Mucosa of gallbladder (tissue), 1 donor: ENCODE measurements around the gene NOTUM. TPM values are rescaled to one million over a fixed set of nuclear protein-coding genes. Genes with fewer than 3 reads are reported as not detected.
"Not testable (repeated sequence)": the region's sequence is repeated elsewhere in the genome, so short reads cannot be mapped to it uniquely, and the experiment has no call there.

Source experiments
- DNase-seq: peaks from one replicate; pipeline ENCODE4 v3.0.0-alpha.2; 2020; ENCODE audit warnings: low spot score
- total RNA-seq: library from RNA; stranded (reverse); gene quantifications from one replicate; pipeline ENCODE4 v1.2.1, GENCODE V29; 2021
- donor health status: DM: no; HTN: no; CAD: no.

NOTUM gene
- total RNA-seq, 1 donor from 2014 or later, result 1.3 TPM

DNA sequence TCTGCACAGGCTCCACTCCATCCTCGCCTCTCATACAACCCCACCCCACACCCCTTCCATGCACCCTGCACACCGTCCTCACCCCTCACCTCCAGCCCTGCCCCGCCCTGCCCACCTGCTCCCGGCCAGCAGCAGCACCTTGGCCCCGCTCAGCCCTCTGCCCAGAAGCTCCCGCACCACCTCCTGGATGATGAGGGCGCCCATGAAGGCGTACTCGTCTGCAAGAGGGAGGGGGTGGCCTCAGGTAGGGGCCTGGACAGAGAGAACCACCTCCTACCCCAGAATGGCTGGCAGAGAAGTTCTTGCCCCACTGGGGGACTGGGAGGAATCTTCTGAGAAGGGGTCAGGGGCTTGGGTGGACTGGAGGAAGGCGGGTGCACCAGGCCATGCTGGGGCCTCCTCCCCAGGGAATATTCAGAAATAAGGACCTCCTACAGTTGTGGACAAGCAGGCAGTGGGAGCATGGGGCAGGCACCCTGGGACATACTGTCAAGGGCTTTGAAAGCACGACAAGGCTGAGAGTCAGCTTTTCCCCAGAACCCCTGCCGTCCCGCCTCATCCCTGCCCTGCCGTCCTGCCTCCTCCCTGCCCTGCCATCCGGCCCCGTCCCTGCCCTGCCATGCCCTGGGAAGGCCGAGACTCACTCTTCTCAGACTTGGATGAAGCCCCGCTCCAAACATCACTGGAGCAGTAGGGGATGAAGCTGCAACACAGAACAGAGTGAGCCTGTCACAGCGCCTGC, 3.1 kb downstream of the NOTUM start:
- no peak for DNase-seq

DNA sequence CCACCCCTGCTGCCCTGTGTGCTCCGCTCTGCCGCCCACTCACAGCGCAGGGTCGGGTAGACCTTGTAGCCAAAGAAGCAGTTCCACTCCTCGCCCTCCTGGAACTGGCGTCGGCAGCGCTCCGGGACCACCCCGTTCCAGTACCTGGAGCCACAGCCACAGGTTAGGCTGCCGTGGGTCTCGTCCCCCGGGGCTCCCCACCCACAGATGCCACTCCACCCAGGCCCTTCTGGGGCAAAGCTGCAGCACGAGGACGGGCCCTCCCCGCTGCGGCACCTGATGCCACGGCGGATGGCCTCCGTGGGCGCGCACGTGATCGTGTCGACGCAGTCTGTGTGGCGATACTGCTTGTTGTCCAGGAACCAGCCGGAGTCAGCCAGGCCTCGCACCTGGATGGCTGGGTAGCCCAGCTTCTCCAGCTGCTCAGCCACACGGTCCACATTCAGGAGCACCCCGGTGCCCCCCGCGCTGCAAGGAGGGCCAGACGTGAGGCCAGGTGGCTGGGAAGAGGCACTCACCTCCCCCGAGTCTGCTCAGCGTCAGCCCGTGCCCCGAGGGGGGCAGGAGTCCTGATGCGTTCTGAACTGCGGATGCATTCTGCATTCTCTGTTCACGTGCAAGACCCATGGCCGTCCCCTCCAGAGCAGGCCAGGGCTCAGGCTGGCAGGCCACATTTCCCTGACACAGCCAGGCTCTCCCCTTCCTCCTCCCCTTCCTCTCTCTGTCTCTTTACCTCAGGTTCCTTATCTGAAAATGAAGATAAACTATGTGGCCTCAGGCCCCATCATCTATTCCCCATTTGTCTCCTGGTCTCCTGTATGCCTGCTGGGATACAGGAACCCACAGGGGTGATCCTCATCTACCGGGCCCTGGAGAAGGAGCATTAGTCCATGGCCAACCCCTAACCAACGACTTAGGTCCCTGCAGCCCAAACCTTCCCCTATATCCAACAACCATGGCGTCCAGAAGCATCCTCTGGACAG, 4.1 kb downstream of the NOTUM start:
- no peak for DNase-seq

DNA sequence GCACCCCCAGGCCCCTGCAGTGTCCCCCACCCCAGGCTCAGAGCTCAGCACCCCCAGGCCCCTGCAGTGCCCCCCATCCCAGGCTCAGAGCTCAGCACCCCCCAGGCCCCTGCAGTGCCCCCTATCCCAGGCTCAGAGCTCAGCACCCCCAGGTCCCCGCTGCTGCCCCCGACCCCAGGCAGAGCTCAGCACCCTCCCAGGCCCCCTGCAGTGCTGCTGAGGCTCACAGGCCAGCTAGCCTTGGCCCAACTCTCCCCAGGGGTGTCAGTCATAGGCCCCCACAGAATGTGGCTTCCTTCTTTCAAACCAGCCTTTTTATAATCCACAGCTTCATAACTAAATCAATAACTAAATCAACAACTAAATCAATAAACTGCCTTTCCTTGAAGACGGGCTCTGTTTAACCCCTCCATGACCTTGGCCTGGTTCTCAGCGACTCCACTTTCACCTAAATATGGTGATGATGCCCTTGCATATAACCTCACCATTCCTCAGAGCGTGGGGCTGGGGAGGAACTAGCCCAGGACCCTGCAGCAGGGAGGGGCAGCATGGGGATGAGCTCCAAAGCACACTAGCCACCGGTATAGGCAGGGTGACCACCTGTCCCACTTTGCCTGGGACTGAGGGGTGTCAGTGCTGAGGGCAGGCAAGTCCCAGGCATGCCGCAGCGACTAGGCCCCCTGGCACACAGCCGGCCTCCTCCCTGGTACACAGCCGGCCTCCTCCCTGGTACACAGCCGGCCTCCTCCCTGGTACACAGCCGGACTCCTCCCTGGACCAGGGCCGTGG, 5.0 kb downstream of the NOTUM start:
- DNase-seq, result no peak

DNA sequence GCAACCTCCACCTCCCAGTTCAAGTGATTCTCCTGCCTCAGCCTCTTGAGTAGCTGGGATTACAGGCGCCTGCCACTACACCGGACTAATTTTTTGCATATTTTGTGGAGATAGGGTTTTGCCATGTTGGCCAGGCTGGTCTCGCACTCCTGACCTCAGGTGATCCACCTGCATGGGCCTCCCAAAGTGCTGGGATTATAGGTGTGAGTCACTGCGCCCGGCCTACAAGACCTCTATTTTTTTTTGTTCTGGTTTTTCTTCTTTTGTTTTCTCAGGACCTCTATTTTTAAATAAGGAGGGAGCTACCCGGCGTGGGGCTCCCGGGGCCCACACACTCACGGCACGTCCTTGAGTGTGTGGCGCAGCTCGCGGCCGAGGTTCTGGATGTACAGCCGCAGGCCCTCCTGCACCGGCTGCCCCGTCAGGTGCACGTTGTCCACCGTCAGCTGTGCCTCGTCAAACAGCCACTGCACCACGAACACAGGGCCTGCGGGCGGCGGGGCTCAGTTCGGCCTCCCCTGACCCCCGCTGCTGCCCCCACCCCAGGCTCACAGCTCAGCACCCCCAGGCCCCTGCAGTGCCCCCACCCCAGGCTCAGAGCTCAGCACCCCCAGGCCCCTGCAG, 5.8 kb downstream of the NOTUM start:
- no peak for DNase-seq

DNA sequence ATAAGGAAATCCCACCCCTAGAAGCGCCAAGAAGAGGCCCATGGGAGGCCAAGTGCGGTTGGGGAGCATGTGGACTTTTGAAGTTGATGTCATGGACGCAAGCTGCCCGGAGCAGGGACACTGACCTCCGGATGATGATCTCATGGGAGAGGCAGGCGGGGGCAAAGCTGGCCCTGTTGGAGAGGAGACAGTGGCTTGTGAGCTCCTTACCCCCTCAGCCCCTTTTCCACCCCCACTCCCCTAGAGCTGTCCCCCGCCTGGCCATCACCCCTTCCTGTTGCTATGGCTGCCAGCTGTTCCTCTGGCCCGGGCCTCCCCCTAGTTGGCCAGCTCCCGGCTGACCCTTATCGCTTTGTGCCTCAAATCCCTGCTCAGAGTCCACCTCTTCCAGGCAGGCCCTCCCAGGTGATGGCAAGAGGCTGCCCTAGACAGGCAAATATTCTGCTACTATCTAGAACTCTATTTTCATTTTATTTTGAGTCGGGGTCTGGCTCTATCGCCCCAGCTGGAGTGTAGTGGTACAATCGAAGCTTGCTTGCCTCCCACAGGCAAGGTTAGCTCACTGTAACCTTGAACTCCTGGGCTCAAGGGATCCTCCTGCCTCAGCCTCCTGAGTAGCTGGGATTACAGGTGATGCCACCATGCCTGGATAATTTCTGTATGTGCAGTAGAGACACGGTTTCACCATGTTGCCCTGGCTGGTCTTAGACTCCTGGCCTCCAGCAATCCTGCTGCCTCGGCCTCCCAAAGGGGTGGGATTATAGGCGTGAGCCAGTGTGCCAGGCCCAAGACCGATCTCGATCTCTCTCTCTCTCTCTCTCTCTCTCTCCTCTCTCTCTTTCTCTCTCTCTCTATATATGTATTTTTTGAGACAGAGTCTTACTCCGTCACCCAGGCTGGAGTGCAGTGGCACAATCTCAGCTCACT, 6.6 kb downstream of the NOTUM start:
- no peak for DNase-seq

DNA sequence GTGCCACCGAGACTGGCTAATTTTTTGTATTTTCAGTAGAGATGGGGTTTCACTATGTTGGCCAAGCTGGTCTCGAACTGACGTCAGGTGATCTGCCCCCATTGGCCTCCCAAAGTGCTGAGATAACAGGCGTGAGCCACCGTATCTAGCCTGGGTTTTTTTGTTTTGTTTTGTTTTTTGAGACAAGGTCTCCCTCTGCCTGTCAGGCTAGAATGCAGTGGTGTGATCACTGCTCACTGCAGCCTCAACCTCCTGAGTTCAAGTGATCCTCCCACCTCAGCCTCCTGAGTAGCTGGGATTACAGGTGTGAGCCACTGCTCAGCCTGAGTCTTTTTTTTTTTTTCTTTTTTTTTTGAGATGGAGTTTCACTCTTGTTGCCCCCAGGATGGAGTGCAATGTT, 7.5 kb downstream of the NOTUM start:
- not testable (repeated sequence) for DNase-seq

DNA sequence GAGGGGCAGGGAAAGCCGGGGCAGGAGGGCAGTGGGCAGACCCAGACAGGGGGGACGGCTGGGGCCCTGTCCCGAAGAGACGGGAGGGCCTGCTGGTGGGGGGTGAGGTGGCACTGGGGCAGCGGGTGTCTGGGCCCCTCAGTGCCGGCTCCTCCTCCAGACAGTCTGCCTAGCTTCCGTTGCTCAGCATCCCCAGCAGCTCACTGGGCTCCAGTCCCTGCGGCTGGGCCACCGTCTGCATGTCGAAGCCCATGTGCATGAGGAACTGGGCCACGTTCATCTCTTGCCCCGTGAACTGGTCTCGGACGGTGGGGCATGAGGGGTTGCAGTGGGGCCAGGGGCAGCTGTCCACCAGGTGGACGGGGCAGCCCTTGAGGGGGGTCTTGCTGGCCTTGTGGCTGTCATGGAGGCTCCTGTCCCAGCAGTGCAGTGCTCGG, 8.2 kb downstream of the NOTUM start:
- DNase-seq, result no peak

DNA sequence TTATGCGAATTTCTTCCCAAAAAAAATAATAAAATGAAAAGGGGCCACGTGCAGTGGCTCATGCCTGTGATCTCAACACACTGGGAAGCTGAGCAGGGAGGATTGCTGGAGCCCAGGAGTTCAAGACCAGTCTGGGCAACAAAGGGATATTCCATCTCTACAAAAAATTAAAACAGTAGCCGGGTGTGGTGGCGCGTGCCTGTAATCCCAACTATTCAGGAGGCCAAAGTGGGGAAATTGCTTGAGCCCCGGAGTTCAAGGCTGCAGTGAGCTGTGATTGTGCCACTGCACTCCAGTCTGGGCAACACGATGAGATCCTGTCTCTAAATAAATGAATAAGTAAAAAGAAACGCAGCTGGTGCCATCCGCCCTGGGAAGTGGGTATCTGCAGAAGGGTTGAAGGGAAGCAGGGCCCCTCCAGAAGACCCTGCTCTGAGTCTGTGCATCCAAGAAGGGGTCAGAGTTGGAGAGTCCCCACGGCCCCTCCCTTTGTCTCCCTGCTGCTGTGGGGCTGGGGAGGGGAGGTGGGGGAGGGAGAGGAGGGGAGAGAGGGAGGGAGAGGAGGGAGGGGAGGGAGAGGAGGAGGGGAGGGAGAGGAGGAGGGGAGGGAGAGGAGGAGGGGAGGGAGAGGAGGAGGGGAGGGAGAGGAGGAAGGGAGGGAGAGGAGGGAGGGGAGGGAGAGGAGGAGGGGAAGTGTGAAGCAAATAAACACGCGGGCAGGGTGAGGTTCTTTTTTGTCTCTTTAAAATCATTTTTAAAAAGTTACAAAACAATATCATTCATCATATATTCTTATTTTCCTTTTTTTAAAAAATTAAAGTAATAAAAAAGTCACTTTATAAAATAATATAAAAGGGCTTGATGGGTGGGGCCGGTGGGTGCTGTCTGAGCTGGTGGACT, 9.0 kb downstream of the NOTUM start:
- DNase-seq, result no peak

DNA sequence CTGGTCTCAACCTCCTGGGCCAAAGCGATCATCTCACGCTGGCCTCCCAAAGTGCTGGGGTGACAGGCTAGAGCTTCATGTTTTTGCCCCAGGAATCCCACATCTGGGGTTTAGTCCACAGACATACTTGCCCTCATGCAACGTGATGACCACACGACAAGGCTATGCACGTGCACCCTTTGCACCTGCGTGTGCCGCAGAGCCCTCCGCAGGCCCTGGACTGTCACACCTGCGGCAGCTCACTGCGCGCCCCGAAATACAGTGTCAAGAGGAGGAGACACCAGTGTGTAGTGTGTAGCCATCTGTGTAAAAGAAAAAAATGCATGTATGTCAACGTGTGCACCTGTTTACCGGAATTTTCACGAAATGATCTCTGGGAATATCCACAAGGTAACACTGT, 10.5 kb downstream of the NOTUM start:
- no peak for DNase-seq

DNA sequence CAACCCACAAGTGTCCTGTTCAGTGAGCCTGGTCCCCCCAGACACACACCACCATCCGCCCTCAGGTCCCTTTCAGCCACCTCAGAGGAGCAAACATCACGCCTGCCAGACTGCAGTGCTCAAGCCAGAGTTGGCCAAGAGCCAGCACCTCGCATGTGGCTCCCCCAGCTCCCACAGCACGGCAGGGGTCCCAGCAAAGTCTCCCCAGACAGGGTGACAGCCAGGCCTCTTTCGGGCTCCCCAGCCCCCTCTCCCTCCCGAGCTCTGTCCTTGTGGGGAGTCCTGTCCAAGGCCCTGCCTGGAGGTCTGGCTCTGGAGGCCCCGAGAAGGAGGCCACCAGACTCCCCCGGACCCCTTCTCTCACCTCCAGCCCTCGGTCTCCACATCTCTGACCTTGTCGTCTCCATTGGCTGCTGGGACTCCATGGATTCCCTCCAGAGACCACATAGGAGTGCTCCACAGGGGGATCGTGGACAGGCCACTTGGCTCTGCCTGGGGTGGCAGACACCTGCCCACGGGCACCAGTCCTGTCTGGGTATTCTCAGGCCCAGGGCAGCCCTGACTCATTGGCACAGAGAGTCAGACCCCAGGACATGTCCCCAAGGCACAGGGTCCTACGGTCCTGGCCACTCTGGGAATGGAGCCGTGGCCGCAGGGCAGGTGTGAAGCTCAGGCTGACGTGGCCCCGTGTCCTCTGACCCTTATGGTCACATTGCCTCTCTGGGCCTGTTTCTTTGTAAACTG, 12.2 kb downstream of the NOTUM start:
- DNase-seq, result no peak

DNA sequence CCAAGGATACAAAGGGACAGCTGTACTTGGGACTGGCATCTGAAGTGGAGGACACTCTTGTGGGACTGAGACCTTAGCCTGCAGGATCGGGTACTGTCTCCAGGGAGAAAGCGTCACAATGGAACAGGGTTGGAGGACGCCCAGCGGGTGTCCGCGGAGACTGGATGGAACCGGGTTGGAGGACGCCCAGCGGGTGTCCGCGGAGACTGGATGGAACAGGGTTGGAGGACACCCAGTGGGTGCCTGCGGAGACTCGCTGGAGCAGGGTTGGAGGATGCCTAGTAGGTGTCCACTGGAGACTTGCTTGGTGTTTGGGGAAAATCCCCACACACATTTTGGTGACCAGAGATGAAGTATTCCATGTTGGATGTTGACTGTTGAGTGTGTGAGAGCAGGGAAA, 13.8 kb downstream of the NOTUM start, which contains the start of gene MYADML2:
TSS of gene MYADML2 (minus strand) at position 45 of the 400 bp plus-strand sequence. CDS start 5,492 bp downstream, outside the sequence.
- DNase-seq, result no peak

DNA sequence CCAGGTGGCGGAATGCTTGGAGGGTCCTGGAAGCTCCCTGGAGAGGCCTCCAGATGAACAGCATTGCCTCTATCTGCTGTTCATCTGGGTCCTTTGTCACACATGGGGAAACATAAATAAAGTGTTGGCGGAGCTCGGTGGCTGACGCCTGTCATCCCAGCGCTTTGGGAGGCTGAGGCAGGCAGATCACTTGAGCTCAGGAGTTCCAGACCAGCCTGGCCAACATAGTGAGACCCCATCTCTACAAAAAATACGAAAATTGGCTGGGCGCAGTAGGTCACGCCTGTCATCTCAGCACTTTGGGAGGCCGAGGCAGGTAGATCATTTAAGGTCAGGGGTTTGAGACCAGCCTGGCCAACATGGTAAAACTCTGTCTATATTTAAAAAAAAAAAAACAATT, 16.1 kb downstream of the NOTUM start:
- DNase-seq, result no peak

DNA sequence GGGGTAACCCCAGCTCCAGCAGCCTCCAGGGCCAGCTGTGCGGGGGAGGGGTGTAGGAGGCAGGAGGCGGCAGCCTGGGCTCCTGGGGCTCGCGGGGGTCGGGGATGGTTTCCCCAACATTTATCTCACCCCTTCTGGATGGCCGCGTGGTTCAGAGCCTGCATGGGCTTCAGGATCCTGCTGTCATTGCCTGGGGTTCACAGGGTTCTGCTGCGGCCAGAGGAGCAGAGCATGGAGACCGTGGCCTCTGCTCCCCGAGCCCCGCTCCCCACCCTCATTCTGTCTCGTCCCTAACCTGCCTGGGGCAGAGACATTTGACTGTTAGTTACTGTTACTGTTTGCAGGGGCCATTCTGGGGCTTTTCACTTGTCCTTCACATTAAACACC, 18.8 kb downstream of the NOTUM start:
- DNase-seq, result no peak

DNA sequence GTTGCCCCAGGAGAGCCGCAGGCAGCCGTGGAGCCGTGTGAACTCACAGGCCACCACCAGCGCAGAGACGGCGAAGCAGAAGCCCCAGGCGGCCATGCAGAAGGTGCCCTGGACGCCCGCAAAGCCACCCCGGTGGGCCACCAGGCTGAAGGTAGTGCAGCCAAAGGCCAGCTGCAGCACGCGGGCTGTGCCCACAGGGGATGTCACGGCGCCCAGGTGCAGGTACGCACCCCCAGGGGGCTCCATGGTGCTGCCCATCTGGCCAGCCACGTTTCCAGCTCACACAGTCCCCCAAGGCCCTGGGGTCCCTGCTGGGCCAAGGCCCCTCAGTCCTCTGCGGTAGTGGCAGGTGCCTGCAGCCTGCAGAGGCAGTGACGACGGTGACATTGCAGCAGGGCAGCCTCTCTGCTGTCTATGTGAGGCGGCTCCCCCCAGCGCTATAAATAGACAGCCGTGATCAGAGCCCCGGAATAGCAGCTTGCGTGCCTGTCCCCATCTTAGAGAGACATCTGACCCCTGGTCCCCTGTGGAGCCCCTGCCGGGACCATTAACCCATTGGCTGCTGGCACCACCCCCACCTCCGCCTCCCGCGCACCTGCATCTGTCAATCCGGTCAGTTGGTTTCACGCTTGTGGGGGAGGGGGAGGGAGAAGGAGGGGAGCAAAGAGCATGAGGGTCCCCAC, 19.4 kb downstream of the NOTUM start:
- DNase-seq, result no peak

DNA sequence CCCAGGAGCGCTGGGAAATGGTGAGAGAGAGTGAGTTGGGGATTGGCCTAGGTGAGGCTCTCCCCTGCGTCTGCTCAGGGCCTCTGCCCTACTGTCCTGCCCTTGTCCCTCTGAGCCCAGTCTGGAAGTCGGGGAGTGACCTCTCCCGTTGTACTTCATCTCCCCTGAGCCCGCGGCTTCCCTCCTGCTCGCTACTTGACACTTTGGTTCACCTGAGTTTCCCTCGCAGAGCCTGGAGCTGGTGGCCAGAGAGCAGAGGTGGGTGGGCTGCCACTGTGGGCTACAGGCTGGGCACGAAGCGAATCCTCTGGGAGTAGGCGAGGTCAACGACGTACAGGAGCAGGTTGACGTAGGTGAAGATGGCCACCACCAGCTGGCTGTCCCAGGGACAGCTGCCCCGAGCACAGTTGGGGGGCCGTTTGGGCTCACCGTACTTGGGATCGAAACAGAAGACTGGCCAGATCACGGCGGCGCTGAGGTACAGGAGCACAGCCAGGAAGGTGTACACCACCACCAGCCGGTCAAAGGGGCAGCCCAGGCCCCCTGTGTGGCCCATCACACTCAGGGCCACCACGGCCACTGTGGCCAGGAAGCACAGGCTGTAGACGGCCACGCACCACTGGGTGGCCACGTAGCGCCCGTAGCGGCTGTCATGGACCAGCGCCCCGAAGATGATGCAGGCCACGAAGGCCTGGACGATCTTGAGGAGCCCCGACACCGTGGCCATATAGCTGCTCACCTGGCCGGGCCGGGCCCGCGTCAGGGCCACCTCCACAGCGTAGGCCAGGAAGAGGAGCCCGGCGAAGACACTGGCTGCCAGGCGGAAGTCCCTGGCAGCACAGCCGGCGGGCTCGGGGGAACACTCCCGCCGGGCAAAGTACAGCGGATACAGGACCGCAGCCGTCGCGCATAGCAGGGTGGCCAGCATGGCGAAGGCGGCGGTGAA, 20.2 kb downstream of the NOTUM start:
- DNase-seq, result no peak

DNA sequence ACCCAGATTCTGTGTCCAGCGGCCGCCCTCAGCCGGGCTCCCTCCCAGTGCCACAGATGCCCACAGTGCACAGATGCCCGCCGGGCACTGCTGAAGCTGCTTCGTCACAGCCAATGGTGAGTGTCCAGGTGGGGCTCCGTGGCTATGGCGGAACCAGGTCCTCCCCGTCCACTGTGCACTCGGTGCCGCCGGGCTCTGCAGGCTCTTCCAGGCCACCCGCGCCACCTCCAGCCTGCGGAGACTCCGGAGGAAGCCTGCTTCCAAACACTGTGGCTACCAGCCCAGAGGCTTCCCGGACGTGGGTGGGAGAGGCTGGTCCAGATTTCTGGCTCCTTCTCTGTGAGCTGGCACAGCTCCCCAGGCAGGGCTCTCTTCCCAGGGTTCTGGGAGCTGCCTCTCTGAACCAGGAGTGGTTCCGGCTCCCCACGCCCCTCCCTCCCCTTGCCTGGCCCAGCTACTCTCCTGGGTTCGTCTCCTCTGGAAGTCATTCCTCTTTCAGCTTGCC, 21.1 kb downstream of the NOTUM start:
- no peak for DNase-seq

DNA sequence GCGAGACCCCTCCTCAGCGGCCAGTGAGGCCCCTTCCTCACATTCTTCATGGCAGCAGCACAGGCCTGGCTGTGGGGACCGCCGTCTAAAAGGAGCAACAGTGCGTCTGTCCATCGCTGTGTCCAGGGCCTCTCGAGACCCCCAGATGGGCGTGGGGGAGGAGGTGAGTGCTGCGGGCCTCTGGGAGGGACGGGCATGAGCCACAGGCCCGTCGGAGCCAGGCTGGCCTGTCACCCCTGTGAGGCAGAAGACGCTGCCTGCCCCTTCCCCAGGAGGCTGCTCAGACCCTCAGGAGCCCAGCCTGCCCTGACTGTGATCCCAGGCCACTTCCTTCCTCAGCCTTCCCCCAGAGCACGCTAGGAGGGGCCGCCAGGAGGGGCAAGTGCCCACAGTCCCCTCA, 21.8 kb downstream of the NOTUM start:
- DNase-seq, result no peak
